Medulla oblongata (tissue), 1 donor: ENCODE measurements around the gene FUT3.

Experiments
- DNase-seq: peaks from one replicate; pipeline ENCODE4 v3.0.0-alpha.2; 2015; ENCODE audit errors: extremely low spot score

The FUT3 gene

GRCh38 chr19:5801796-5802619 is 49.2 kb downstream of the FUT3 start:
- no peak for DNase-seq

GRCh38 chr19:5800361-5801270 is 50.6 kb downstream of the FUT3 start:
- DNase-seq: no peak

- DNase-seq: no peak
These were observed 51.7 kb downstream of the FUT3 start for GRCh38 chr19:5799247-5800241.

GRCh38 chr19:5798244-5798643 is 53.0 kb downstream of the FUT3 start:
- no peak for DNase-seq

- no peak for DNase-seq
These were observed 55.8 kb downstream of the FUT3 start for GRCh38 chr19:5795382-5795919.

DNA sequence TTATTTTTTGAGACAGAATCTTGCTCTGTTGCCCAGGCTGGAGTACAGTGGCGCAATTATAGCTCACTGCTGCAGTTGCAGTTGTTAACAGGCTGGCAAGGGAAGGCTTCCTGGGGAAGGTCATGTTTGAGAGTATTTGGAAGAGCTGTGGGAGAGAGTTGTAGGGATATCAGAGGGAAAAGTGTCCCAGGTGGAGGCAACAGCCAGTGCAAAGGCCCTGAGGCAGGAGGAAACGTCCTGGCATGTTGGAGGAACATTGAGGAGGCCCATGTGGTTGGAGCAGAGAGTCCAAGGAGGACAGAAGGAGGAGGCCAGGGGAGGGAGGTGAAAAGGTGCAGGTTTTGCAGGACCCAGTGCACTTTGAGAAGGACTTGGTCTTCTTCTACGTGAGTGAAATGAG is 58.1 kb downstream of the FUT3 start:
- no peak for DNase-seq
